GM23338 (cell line): ENCODE measurements around the gene FNIP2. TPM values are rescaled to one million over a fixed set of nuclear protein-coding genes. Genes with fewer than 3 reads are reported as not detected.

Experiments used
- ATAC-seq: fragments of 200-7000 bp; cut with Tn5 transposase; 3 replicates; pipeline ENCODE4 v1.9.1; 2020
- DNase-seq: peaks from one replicate; pipeline ENCODE4 v3.0.0-alpha.2; 2015; ENCODE audit warnings: low spot score
- H2AFZ ChIP-seq: fragments of 200-600 bp; sonication (generic); 2 replicates; pipeline ENCODE4 v1.8.0; 2016; ENCODE audit warnings: antibody characterized with exemption, mild to moderate bottlenecking, moderate library complexity
- H3F3A ChIP-seq: fragments of 200-600 bp; sonication (generic); replicated peaks from 2 replicates; pipeline ENCODE4 v1.8.0; 2017; ENCODE audit warnings: antibody characterized with exemption, mixed run types, low read depth
- H3K27ac ChIP-seq: fragments of 200-600 bp; sonication (generic); 2 replicates; pipeline ENCODE4 v1.6.1; 2016; ENCODE audit warnings: low read depth
- H3K27me3 ChIP-seq: fragments of 200-600 bp; sonication (generic); 2 replicates; pipeline ENCODE4 v1.8.0; 2016; ENCODE audit warnings: mild to moderate bottlenecking, mixed run types, moderate library complexity; ENCODE audit not compliant: insufficient read depth
- H3K36me3 ChIP-seq: fragments of 200-600 bp; sonication (generic); 2 replicates; pipeline ENCODE4 v1.8.0; 2016; ENCODE audit warnings: mild to moderate bottlenecking; ENCODE audit not compliant: insufficient read depth
- H3K4me1 ChIP-seq: fragments of 200-600 bp; sonication (generic); 2 replicates; pipeline ENCODE4 v1.8.0; 2016; ENCODE audit warnings: mild to moderate bottlenecking, moderate library complexity; ENCODE audit not compliant: insufficient read depth
- H3K4me2 ChIP-seq: fragments of 200-600 bp; sonication (generic); 2 replicates; pipeline ENCODE4 v1.7.1; 2017; ENCODE audit warnings: mixed run types
- H3K4me3 ChIP-seq: fragments of 200-600 bp; sonication (generic); 2 replicates; pipeline ENCODE4 v1.6.1; 2016; ENCODE audit warnings: mixed run types
- H3K79me2 ChIP-seq: fragments of 200-600 bp; sonication (generic); replicated peaks from 2 replicates; pipeline ENCODE4 v1.8.0; 2017; ENCODE audit warnings: mild to moderate bottlenecking; ENCODE audit not compliant: insufficient read depth
- H3K9me2 ChIP-seq: fragments of 200-600 bp; sonication (generic); 2 replicates; pipeline ENCODE4 v1.8.0; 2017; ENCODE audit not compliant: insufficient read depth
- H4K20me1 ChIP-seq: fragments of 200-600 bp; sonication (generic); replicated peaks from 2 replicates; pipeline ENCODE4 v1.8.0; 2017; ENCODE audit warnings: mild to moderate bottlenecking; ENCODE audit not compliant: insufficient read depth
- H3K27ac Mint-ChIP-seq: 2 replicates; pipeline ENCODE4 v1.8.0; 2020; ENCODE audit warnings: inconsistent platforms, mild to moderate bottlenecking, moderate library complexity, mixed read lengths
- H3K27me3 Mint-ChIP-seq: 3 replicates; pipeline ENCODE4 v1.8.0; 2022; ENCODE audit warnings: low read depth, mild to moderate bottlenecking, moderate library complexity, mixed read lengths, inconsistent platforms; ENCODE audit not compliant: insufficient read depth, poor library complexity
- H3K36me3 Mint-ChIP-seq: 3 replicates; pipeline ENCODE4 v1.8.0; 2021; ENCODE audit warnings: low read depth, mild to moderate bottlenecking, inconsistent platforms, moderate library complexity, mixed read lengths
- H3K4me1 Mint-ChIP-seq: 3 replicates; pipeline ENCODE4 v1.8.0; 2020; ENCODE audit warnings: mild to moderate bottlenecking, inconsistent platforms, mixed read lengths
- H3K4me3 Mint-ChIP-seq: 3 replicates; pipeline ENCODE4 v1.8.0; 2021; ENCODE audit warnings: moderate library complexity, mild to moderate bottlenecking, inconsistent platforms, mixed read lengths
- H3K9me3 Mint-ChIP-seq: 3 replicates; pipeline ENCODE4 v1.8.0; 2020; ENCODE audit warnings: moderate library complexity, mild to moderate bottlenecking, inconsistent platforms, mixed read lengths
- CREB1 ChIP-seq: fragments of 250-450 bp; sonication (Bioruptor Pico); IDR thresholded peaks from 2 replicates; pipeline ENCODE4 v1.5.0; 2020; ENCODE audit warnings: low read depth, mild to moderate bottlenecking, moderate library complexity
- EZH2 ChIP-seq: fragments of 200-600 bp; sonication (generic); IDR thresholded peaks from one replicate; pipeline ENCODE4 v1.8.0; 2017; ENCODE audit warnings: antibody characterized with exemption, mild to moderate bottlenecking, low read depth; ENCODE audit not compliant: unreplicated experiment
- EZH2phosphoT487 ChIP-seq: fragments of 200-600 bp; sonication (generic); IDR thresholded peaks from one replicate; pipeline ENCODE4 v1.8.1; 2018; ENCODE audit warnings: antibody characterized with exemption; ENCODE audit not compliant: unreplicated experiment
- JUNB ChIP-seq: IDR thresholded peaks from one replicate; pipeline ENCODE4 v1.6.1; 2016; ENCODE audit warnings: antibody characterized with exemption; ENCODE audit not compliant: unreplicated experiment
- NANOG ChIP-seq: IDR thresholded peaks from 2 replicates; pipeline ENCODE4 v1.6.1; 2016; ENCODE audit warnings: antibody characterized with exemption, borderline replicate concordance
- POLR2AphosphoS5 ChIP-seq: IDR thresholded peaks from 2 replicates; pipeline ENCODE4 v1.6.1; 2016; ENCODE audit warnings: antibody characterized with exemption, low read depth
- STAT1 ChIP-seq: IDR thresholded peaks from one replicate; pipeline ENCODE4 v1.6.1; 2016; ENCODE audit warnings: antibody characterized with exemption; ENCODE audit not compliant: unreplicated experiment
- ZNF114 ChIP-seq: fragments of 250-450 bp; sonication (Bioruptor Pico); IDR thresholded peaks from 2 replicates; pipeline ENCODE4 v1.5.0; 2020; ENCODE audit warnings: mild to moderate bottlenecking, moderate library complexity
- ZNF331 ChIP-seq: fragments of 250-450 bp; sonication (Bioruptor Pico); IDR thresholded peaks from 2 replicates; pipeline ENCODE4 v1.5.0; 2020; ENCODE audit warnings: low read depth, mild to moderate bottlenecking, moderate library complexity
- polyA plus RNA-seq: library from polyadenylated mRNA; unstranded; fragments of >200 nt; fragmentation: Nextera tagmentation; extraction: Ambion mirVana; gene quantifications from 2 replicates; pipeline ENCODE4 v1.2.1, GENCODE V29; 2016
- total RNA-seq: library from RNA; depleted of rRNA; stranded (reverse); fragments of >200 nt; shearing (Covaris generic); gene quantifications from 2 replicates; pipeline ENCODE4 v1.2.3, GENCODE V29; 2014
- TF ChIP-seq, protein P1 (sequence below): IDR thresholded peaks from one replicate; pipeline ENCODE4 v1.6.1; 2018; ENCODE audit warnings: antibody characterized with exemption; ENCODE audit not compliant: unreplicated experiment
- TF ChIP-seq, protein P2 (sequence below), 2 experiments: fragments of 200-600 bp in 1 of 2; sonication (generic) in 1 of 2; conservative IDR thresholded peaks; 2 replicates each; pipeline versions ENCODE4 v1.5.1 to v1.6.1; 2016 to 2017; ENCODE audit warnings: antibody characterized with exemption in 2 of 2, low read depth in 2 of 2, mild to moderate bottlenecking in 2 of 2, moderate library complexity in 1 of 2

The FNIP2 gene
- total and polyA plus RNA-seq, 2 experiments from 2014 or later, result 2.7 to 17.2 TPM

DNA sequence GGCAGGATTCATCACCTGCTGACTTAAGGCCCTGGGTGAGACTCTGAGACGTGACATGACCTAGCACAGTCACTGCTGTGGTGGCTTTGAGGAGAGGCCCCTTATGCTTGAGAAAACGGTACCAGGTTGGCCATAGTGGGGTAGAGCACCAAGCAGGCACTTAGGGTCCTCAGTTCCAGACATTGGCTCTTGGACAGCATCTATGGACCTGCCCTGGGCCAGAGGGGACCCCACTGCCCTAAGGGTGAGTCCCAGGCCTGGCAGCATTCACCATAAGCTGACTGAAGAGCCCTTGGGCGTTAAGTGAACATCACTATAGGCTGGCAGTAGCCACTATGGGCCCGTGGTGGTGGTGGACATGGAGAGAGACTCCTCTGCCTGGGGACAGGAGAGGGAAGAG is 78.7 kb downstream of the FNIP2 start:
- ATAC-seq, result no peak
- TF ChIP-seq CREB1 (no peak), EZH2 (no peak), ZNF114 (CRISPR knock-in tag) (no peak), ZNF331 (no peak), JUNB (no peak)
- TF ChIP-seq, protein P1, sequence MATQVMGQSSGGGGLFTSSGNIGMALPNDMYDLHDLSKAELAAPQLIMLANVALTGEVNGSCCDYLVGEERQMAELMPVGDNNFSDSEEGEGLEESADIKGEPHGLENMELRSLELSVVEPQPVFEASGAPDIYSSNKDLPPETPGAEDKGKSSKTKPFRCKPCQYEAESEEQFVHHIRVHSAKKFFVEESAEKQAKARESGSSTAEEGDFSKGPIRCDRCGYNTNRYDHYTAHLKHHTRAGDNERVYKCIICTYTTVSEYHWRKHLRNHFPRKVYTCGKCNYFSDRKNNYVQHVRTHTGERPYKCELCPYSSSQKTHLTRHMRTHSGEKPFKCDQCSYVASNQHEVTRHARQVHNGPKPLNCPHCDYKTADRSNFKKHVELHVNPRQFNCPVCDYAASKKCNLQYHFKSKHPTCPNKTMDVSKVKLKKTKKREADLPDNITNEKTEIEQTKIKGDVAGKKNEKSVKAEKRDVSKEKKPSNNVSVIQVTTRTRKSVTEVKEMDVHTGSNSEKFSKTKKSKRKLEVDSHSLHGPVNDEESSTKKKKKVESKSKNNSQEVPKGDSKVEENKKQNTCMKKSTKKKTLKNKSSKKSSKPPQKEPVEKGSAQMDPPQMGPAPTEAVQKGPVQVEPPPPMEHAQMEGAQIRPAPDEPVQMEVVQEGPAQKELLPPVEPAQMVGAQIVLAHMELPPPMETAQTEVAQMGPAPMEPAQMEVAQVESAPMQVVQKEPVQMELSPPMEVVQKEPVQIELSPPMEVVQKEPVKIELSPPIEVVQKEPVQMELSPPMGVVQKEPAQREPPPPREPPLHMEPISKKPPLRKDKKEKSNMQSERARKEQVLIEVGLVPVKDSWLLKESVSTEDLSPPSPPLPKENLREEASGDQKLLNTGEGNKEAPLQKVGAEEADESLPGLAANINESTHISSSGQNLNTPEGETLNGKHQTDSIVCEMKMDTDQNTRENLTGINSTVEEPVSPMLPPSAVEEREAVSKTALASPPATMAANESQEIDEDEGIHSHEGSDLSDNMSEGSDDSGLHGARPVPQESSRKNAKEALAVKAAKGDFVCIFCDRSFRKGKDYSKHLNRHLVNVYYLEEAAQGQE, result no peak
- Mint-ChIP-seq H3K4me1 (peaks cover 47% of the 10 kb centered on the region), H3K27ac (no peak overlapping the region), H3K27me3 (peaks cover 7% of the 10 kb centered on the region), H3K9me3 (no peaks in the 10 kb centered on the region), H3K36me3 (peaks cover 10% of the 10 kb centered on the region), H3K4me3 (no peak overlapping the region)
- Histone ChIP-seq H3K79me2 (no peaks in the 10 kb centered on the region), H3K4me3 (no peak overlapping the region), H2AFZ (no peak overlapping the region), H3K4me2 (no peak overlapping the region), H4K20me1 (no peaks in the 10 kb centered on the region), H3K27me3 (no peaks in the 10 kb centered on the region), H3K27ac (no peak overlapping the region), H3K4me1 (peaks cover 26% of the 10 kb centered on the region), H3K9me2 (no peaks in the 10 kb centered on the region), H3K36me3 (no peaks in the 10 kb centered on the region), H3F3A (0 out of 2 replicates have a peak, but pooled peaks cover 3% of the 10 kb centered on the region)
- DNase-seq, result no peak

DNA sequence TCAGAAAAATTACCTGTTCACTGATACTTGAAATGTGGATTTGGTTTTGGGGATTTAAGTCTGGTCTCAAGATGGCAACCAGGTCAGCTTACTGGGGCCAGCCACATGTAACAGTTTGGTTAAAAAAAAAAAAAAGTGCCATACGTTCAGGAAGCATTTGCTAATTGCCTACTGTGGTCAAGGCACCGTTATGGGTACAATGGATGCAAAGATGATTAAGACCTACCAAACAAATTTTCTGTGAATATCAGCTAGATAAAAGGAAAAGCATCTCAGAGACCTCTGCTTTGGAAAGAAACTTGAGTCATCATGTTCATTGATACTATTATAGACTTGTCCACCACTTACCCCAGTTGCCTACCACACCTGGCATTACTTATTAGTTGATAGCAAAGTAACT is 80.9 kb downstream of the FNIP2 start:
- Mint-ChIP-seq H3K27ac (no peak overlapping the region), H3K36me3 (peaks cover 8% of the 10 kb centered on the region), H3K27me3 (peaks cover 7% of the 10 kb centered on the region), H3K4me1 (peaks cover 31% of the 10 kb centered on the region), H3K9me3 (no peaks in the 10 kb centered on the region), H3K4me3 (no peak overlapping the region)
- DNase-seq (no peak), ATAC-seq (no peak)
- H3K36me3 ChIP-seq, result no peaks in the 10 kb centered on the region
- H3K9me2 ChIP-seq, result no peaks in the 10 kb centered on the region
- H3K27me3 ChIP-seq, result no peaks in the 10 kb centered on the region
- H3K4me3 ChIP-seq, result no peak overlapping the region
- peaks cover 19% of the 10 kb centered on the region for H3K4me1 ChIP-seq
- H4K20me1 ChIP-seq, result no peaks in the 10 kb centered on the region
- no peak overlapping the region for H3K4me2 ChIP-seq
- no peaks in the 10 kb centered on the region for H3K79me2 ChIP-seq
- no peak overlapping the region for H3K27ac ChIP-seq
- H3F3A ChIP-seq, result no peaks in the 10 kb centered on the region
- no peak overlapping the region for H2AFZ ChIP-seq
- TF ChIP-seq, protein P1, result no peak
- TF ChIP-seq CREB1 (no peak), JUNB (no peak), ZNF331 (no peak), ZNF114 (CRISPR knock-in tag) (no peak), EZH2phosphoT487 (no peak), STAT1 (no peak), NANOG (no peak), POLR2AphosphoS5 (no peak), EZH2 (no peak)
- TF ChIP-seq, protein P2, sequence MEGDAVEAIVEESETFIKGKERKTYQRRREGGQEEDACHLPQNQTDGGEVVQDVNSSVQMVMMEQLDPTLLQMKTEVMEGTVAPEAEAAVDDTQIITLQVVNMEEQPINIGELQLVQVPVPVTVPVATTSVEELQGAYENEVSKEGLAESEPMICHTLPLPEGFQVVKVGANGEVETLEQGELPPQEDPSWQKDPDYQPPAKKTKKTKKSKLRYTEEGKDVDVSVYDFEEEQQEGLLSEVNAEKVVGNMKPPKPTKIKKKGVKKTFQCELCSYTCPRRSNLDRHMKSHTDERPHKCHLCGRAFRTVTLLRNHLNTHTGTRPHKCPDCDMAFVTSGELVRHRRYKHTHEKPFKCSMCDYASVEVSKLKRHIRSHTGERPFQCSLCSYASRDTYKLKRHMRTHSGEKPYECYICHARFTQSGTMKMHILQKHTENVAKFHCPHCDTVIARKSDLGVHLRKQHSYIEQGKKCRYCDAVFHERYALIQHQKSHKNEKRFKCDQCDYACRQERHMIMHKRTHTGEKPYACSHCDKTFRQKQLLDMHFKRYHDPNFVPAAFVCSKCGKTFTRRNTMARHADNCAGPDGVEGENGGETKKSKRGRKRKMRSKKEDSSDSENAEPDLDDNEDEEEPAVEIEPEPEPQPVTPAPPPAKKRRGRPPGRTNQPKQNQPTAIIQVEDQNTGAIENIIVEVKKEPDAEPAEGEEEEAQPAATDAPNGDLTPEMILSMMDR (conservative IDR thresholded peaks at IDR 0.05; ENCODE audit: low read depth in 2 of 2), result no peak
